OCI-LY7 (cell line): ENCODE data around the gene APRT.

Source experiments
- CTCF ChIP-seq: fragments of 200-600 bp; sonication (generic); conservative IDR thresholded peaks from 2 replicates; pipeline ENCODE4 v1.5.1; 2014; ENCODE audit warnings: mild to moderate bottlenecking, antibody characterized with exemption, low read length, moderate library complexity, mixed read lengths
- EZH2phosphoT487 ChIP-seq: fragments of 200-600 bp; sonication (generic); IDR thresholded peaks from 2 replicates; pipeline ENCODE4 v1.6.1; 2018; ENCODE audit warnings: low read depth, borderline replicate concordance, mild to moderate bottlenecking, mixed run types, antibody characterized with exemption, low read length, moderate library complexity, mixed read lengths

- TF ChIP-seq CTCF = peak; percentile 37; the same call in 1 of the 2 replicates
- no peak for TF ChIP-seq EZH2phosphoT487
Measured at GRCh38 chr16:88844419-88845036, 32.8 kb upstream of the APRT start.
